Testis (tissue), 3 donors: Measurements from ENCODE around the gene BRINP2. TPM values are rescaled to one million over a fixed set of nuclear protein-coding genes. Genes with fewer than 3 reads are reported as not detected.
A peak's percentile ranks its signal among the peaks of the same experiment; 100 is the strongest.

Experiments used
- DNase-seq: peaks from one replicate; pipeline ENCODE4 v3.0.0-alpha.2; 2019
- H3K27ac ChIP-seq, 2 donors: fragments of 200-600 bp; sonication (generic); one replicate each; pipeline ENCODE4 v1.5.1; 2019
- H3K27me3 ChIP-seq: fragments of 200-600 bp; sonication (generic); one replicate; pipeline ENCODE4 v1.5.1; 2019
- H3K36me3 ChIP-seq: fragments of 200-600 bp; sonication (generic); one replicate; pipeline ENCODE4 v1.5.1; 2017; ENCODE audit warnings: low read depth; ENCODE audit errors: missing control alignments
- H3K4me1 ChIP-seq: fragments of 200-600 bp; sonication (generic); one replicate; pipeline ENCODE4 v1.5.1; 2019
- H3K4me3 ChIP-seq, 2 donors: fragments of 200-600 bp; sonication (generic); one replicate each; pipeline ENCODE4 v1.5.1; 2017 to 2019
- H3K9me3 ChIP-seq: fragments of 200-600 bp; sonication (generic); one replicate; pipeline ENCODE4 v1.5.1; 2017
- CTCF ChIP-seq, 3 experiments: fragments of 450-650 bp in 2 of 3; fragments of 200-600 bp in 1 of 3; sonication (generic) in 1 of 3; IDR thresholded peaks; one replicate each; pipeline ENCODE4 v1.5.1; 2016 to 2019; ENCODE audit warnings: antibody characterized with exemption in 3 of 3, mild to moderate bottlenecking in 2 of 3, moderate library complexity in 1 of 3
- POLR2A ChIP-seq: fragments of 450-650 bp; IDR thresholded peaks from one replicate; pipeline ENCODE4 v1.6.1; 2017; ENCODE audit warnings: antibody characterized with exemption, mild to moderate bottlenecking, moderate library complexity
- WGBS, 2 donors: methylation state at CpG; one replicate each; pipeline ENCODE4 v1.1.5; 2018; 5-methylcytosine and 5-hydroxymethylcytosine counted together
- intact Hi-C: fragments of 100-400 bp; cut with DNase I; formaldehyde crosslinking; loops from one replicate; pipeline ENCODE4 v1.15.1; 2023; ENCODE audit warnings: low total_unique reads
- polyA plus RNA-seq: library from polyadenylated mRNA; stranded (reverse); fragments of 350-450 nt; fragmentation: Illumina TruSeq; extraction: RNeasy Lipid Tissue Mini Kit (QIAGEN cat#74804); gene quantifications from one replicate; pipeline ENCODE4 v1.2.3, GENCODE V29; 2014; ENCODE audit warnings: low read depth, low replicate concordance; ENCODE audit not compliant: insufficient read depth
- total RNA-seq, 2 donors: library from RNA; depleted of rRNA; stranded (reverse); fragments of >200 nt; gene quantifications; one replicate each; pipeline ENCODE4 v1.2.3, GENCODE V29; 2016

The BRINP2 gene
- total and polyA plus RNA-seq, 3 donors from 2014 or later: 5.9 to 6.7 (median 6.1) TPM

GRCh38 chr1:177257128-177257527 lies 86.4 kb downstream of the BRINP2 start:
- no peak overlapping the region for H3K27ac ChIP-seq
- intact Hi-C loops: no loop called here
- TF ChIP-seq CTCF (IDR thresholded peaks at IDR 0.05) (no peak), POLR2A (no peak)

GRCh38 chr1:177257576-177257975 lies 86.8 kb downstream of the BRINP2 start:
- H3K27me3 ChIP-seq: no peaks in the 10 kb centered on the region
- H3K4me1 ChIP-seq: no peaks in the 10 kb centered on the region
- H3K9me3 ChIP-seq: no peaks in the 10 kb centered on the region
- 75 to 86% methylated on average over 4 of the region's 4 CpGs for whole genome bisulfite sequencing, 2 donors
- DNase-seq: no peak
- no peak for TF ChIP-seq POLR2A
- no peak for TF ChIP-seq CTCF (IDR thresholded peaks at IDR 0.05)
- intact Hi-C loops: no loop called here
- H3K4me3 ChIP-seq: no peak overlapping the region
- H3K27ac ChIP-seq: no peak overlapping the region
- H3K36me3 ChIP-seq: no peaks in the 10 kb centered on the region

More at GRCh38 chr1:177257128-177257527, 86.4 kb downstream of the BRINP2 start:
- no peaks in the 10 kb centered on the region for H3K36me3 ChIP-seq
- no peak for DNase-seq
- no peak overlapping the region for H3K4me3 ChIP-seq
- H3K9me3 ChIP-seq: no peaks in the 10 kb centered on the region
- 67 to 69% methylated on average over 11 of the region's 11 CpGs for WGBS, 2 donors
- no peaks in the 10 kb centered on the region for H3K27me3 ChIP-seq
- H3K4me1 ChIP-seq: no peaks in the 10 kb centered on the region

- no peak for DNase-seq
- H3K27me3 ChIP-seq: no peaks in the 10 kb centered on the region
- no peak overlapping the region for H3K4me3 ChIP-seq
- intact Hi-C loops: no loop called here
- TF ChIP-seq POLR2A: no peak
- no peak for TF ChIP-seq CTCF (IDR thresholded peaks at IDR 0.05)
- no peaks in the 10 kb centered on the region for H3K4me1 ChIP-seq
- H3K9me3 ChIP-seq: no peaks in the 10 kb centered on the region
- H3K36me3 ChIP-seq: no peaks in the 10 kb centered on the region
- WGBS, 2 donors: 81 to 100% methylated on average over 1 of the region's 1 CpG
- H3K27ac ChIP-seq: no peak overlapping the region
Observed at GRCh38 chr1:177270863-177271262, 100.1 kb downstream of the BRINP2 start.

- DNase-seq: no peak
- intact Hi-C loops: no loop called here
- Histone ChIP-seq H3K4me3 (no peak overlapping the region), H3K4me1 (no peaks in the 10 kb centered on the region), H3K27me3 (no peaks in the 10 kb centered on the region), H3K9me3 (no peaks in the 10 kb centered on the region), H3K27ac (no peak overlapping the region), H3K36me3 (no peaks in the 10 kb centered on the region)
- TF ChIP-seq CTCF (IDR thresholded peaks at IDR 0.05) (no peak), POLR2A (no peak)
- WGBS, 2 donors: 65 to 81% methylated on average over 5 of the region's 5 CpGs
Observed at GRCh38 chr1:177273141-177273540, 102.4 kb downstream of the BRINP2 start.

- Histone ChIP-seq H3K36me3 (no peaks in the 10 kb centered on the region), H3K27me3 (no peaks in the 10 kb centered on the region), H3K4me3 (no peak overlapping the region), H3K27ac (no peak overlapping the region), H3K9me3 (no peaks in the 10 kb centered on the region), H3K4me1 (no peaks in the 10 kb centered on the region)
- DNase-seq: peak; percentile 60
- 29 to 37% methylated on average over 5 of the region's 5 CpGs for WGBS, 2 donors
- no peak for TF ChIP-seq POLR2A
- no peak for TF ChIP-seq CTCF (IDR thresholded peaks at IDR 0.05)
- intact Hi-C loops: no loop called here
Observed at GRCh38 chr1:177274687-177275211, 104.0 kb downstream of the BRINP2 start.
